ENCODE data around the gene HGFAC. TPM values are rescaled to one million over a fixed set of nuclear protein-coding genes. Genes with fewer than 3 reads are reported as not detected.

Gene HGFAC
- polyA plus RNA-seq, 1 of the 3 experiments (the other 2 are of a cell fraction) = 0.43 TPM

GRCh38 chr4:3424522-3425095 is 17.2 kb upstream of the HGFAC start:
- Histone ChIP-seq H4K20me1 (ENCODE audit: insufficient read depth) (no peaks in the 10 kb centered on the region), H3K79me2 (ENCODE audit: insufficient read depth) (no peaks in the 10 kb centered on the region), H3K36me3 (replicated peaks in 1 of 2; ENCODE audit: control insufficient read depth in 1 of 2, insufficient read depth in 2 of 2, low read length in 1 of 2) (peaks cover 2 to 26% of the 10 kb centered on the region in 2 experiments), H3K27ac (ENCODE audit: low read depth in 2 of 2, low read length in 1 of 2) (no peak overlapping the region), H3K9ac (no peak overlapping the region), H3K9me3 (no peaks in the 10 kb centered on the region), H3K27me3 (ENCODE audit: insufficient read depth) (no peaks in the 10 kb centered on the region), H3F3A (replicated peaks; ENCODE audit: insufficient read depth) (no peaks in the 10 kb centered on the region), H3K9me2 (no peaks in the 10 kb centered on the region), H3K4me2 (no peak overlapping the region), H3K4me1 (ENCODE audit: control insufficient read depth in 1 of 2, insufficient read depth in 2 of 2, low read depth in 1 of 2, low read length in 1 of 2) (no peaks in the 10 kb centered on the region), H3K4me3 (ENCODE audit: low read depth in 2 of 2, low read length in 1 of 2) (no peak overlapping the region), H2AFZ (ENCODE audit: low read depth) (no peak overlapping the region)
- no peak for DNase-seq
- TF ChIP-seq RFX5 (IDR thresholded peaks at IDR 0.05; ENCODE audit: low read length) = no peak
- no peak for TF ChIP-seq GATA2 (CRISPR knock-in tag; IDR thresholded peaks at IDR 0.05)
- no peak for TF ChIP-seq RCOR1 (IDR thresholded peaks at IDR 0.05; ENCODE audit: low read length)
- no peak for TF ChIP-seq SIN3A (IDR thresholded peaks at IDR 0.05; ENCODE audit: borderline replicate concordance, low read depth, low read length)
- no peak for TF ChIP-seq EP300 (IDR thresholded peaks at IDR 0.05; ENCODE audit: borderline replicate concordance in 1 of 2, low read depth in 1 of 2, low read length in 1 of 2)
- no peak for TF ChIP-seq SMC3 (IDR thresholded peaks at IDR 0.05; ENCODE audit: low read depth, low read length)
- no peak for TF ChIP-seq ZBTB33 (IDR thresholded peaks at IDR 0.05; ENCODE audit: borderline replicate concordance, low read depth)
- no peak for TF ChIP-seq YY1 (IDR thresholded peaks at IDR 0.05; ENCODE audit: low read depth)
- no peak for TF ChIP-seq TEAD4 (IDR thresholded peaks at IDR 0.05; ENCODE audit: borderline replicate concordance, insufficient read depth)
- TF ChIP-seq USF2 (IDR thresholded peaks at IDR 0.05; ENCODE audit: borderline replicate concordance, low read depth, low read length) = no peak
- no peak for TF ChIP-seq USF1 (IDR thresholded peaks at IDR 0.05; ENCODE audit: borderline replicate concordance, low read depth)
- no peak for TF ChIP-seq POLR2AphosphoS5 (IDR thresholded peaks at IDR 0.05; ENCODE audit: low read depth, low read length)
- 97% methylated on average over 13 of the region's 20 CpGs for WGBS (ENCODE audit: low lambda C conversion rate)
- POLR2A ChIA-PET = no interaction called here
- CTCF ChIA-PET = interaction anchor here (1.2 kb wide), 1 partner anchor 10 kb away, joined by 3 read pairs; no protein-coding TSS in a partner anchor
